BLaER1 treated with 17β-estradiol and CSF1 and Interleukin-3, amounts not matched to agents 10 nM and 100 nM (cell line): ENCODE data around the gene GIMAP5.

Experiments
- H3K27ac ChIP-seq, 11 experiments: shearing (Covaris generic); formaldehyde crosslinking; 2 replicates each; pipeline ENCODE4 v1.8.1; 2022
- H3K27me3 ChIP-seq, 11 experiments: shearing (Covaris generic); formaldehyde crosslinking; 2 replicates each; pipeline ENCODE4 v1.8.1; 2022
- H3K36me3 ChIP-seq, 11 experiments: shearing (Covaris generic); formaldehyde crosslinking; 2 replicates each; pipeline ENCODE4 v1.8.1; 2022
- H3K4me1 ChIP-seq, 10 experiments: shearing (Covaris generic); formaldehyde crosslinking; 2 replicates each; pipeline ENCODE4 v1.8.1; 2022
- H3K4me2 ChIP-seq, 11 experiments: shearing (Covaris generic); formaldehyde crosslinking; 2 replicates each; pipeline ENCODE4 v1.8.1; 2022
- H3K4me3 ChIP-seq, 10 experiments: shearing (Covaris generic); formaldehyde crosslinking; 2 replicates each; pipeline ENCODE4 v1.8.1; 2022
- H3K9ac ChIP-seq, 11 experiments: shearing (Covaris generic); formaldehyde crosslinking; 2 replicates each; pipeline ENCODE4 v1.8.1; 2022
- H3K9me3 ChIP-seq, 11 experiments: shearing (Covaris generic); formaldehyde crosslinking; replicated peaks in 1 of 11; 2 replicates each; pipeline ENCODE4 v1.8.1; 2022
- H4K20me1 ChIP-seq, 11 experiments: shearing (Covaris generic); formaldehyde crosslinking; 2 replicates each; pipeline ENCODE4 v1.8.1; 2022
- Cebpa-rat ChIP-seq, 11 experiments: shearing (Covaris generic); IDR thresholded peaks; 2 replicates each; pipeline ENCODE4 v1.8.1; 2022

Gene GIMAP5

GRCh38 chr7:150717814-150718420 is 19.3 kb upstream of the GIMAP5 start:
- peak overlapping the region in 4 of 11 experiments; percentile 77 to 97 (median 88); a peak in 7 of 22 replicates for H3K4me2 ChIP-seq
- 0 out of 22 replicates have a peak overlapping the region, but pooled peaks of 1 of the 11 experiments have one; percentile 63 for H3K27ac ChIP-seq
- H3K36me3 ChIP-seq, result peaks cover 0 to 43% (median 0%) of the 10 kb centered on the region in 11 experiments; a peak in 5 of 22 replicates
- H3K9me3 ChIP-seq, result peaks cover 4 to 23% (median 10%) of the 10 kb centered on the region in 11 experiments; a peak in 21 of 22 replicates
- H3K4me1 ChIP-seq, result peaks cover 14 to 39% (median 17%) of the 10 kb centered on the region in 10 experiments
- no peaks in the 10 kb centered on the region for H3K27me3 ChIP-seq
- H4K20me1 ChIP-seq, result peaks cover 0 to 12% (median 0%) of the 10 kb centered on the region in 11 experiments; a peak in 1 of 22 replicates
- H3K4me3 ChIP-seq, result peak overlapping the region in 2 of 10 experiments; percentile 61 to 72; a peak in 4 of 20 replicates
- TF ChIP-seq Cebpa-rat (IDR thresholded peaks at IDR 0.05), result no peak
- peak overlapping the region in 2 of 11 experiments; percentile 80 to 81; a peak in 4 of 22 replicates for H3K9ac ChIP-seq

DNA sequence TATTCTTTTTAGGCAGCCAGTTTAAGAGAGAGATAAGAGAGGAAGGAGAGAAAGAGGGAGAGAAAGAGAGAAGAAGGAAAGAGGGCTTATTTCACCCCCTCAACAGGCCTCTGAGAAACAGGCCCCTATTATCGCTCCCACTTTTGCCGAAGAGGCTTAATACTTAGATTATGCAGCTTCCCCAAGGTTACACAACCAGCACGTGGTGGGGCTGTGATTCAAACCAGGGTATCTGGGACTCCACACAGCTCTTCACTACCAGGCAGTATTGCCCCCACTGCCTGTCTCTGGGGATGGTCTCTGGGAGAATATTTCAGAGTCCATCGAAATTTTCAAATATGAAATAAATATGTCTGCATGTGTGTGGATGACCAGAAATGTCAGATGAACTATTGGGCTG is 17.8 kb upstream of the GIMAP5 start:
- Histone ChIP-seq H3K27me3 (no peaks in the 10 kb centered on the region), H3K9ac (no peak overlapping the region), H3K4me2 (peak overlapping the region in 2 of 11 experiments; percentile 94 to 97; a peak in 1 of 22 replicates), H4K20me1 (peaks cover 0 to 12% (median 0%) of the 10 kb centered on the region in 11 experiments; a peak in 1 of 22 replicates), H3K36me3 (peaks cover 0 to 59% (median 0%) of the 10 kb centered on the region in 11 experiments; a peak in 5 of 22 replicates), H3K4me3 (no peak overlapping the region), H3K9me3 (peaks cover 0 to 14% (median 0%) of the 10 kb centered on the region in 11 experiments; a peak in 4 of 22 replicates), H3K4me1 (peaks cover 14 to 39% (median 17%) of the 10 kb centered on the region in 10 experiments), H3K27ac (no peak overlapping the region)
- TF ChIP-seq Cebpa-rat (IDR thresholded peaks at IDR 0.05), result no peak

GRCh38 chr7:150719960-150720891 is 17.0 kb upstream of the GIMAP5 start:
- peaks cover 14 to 38% (median 17%) of the 10 kb centered on the region in 10 experiments for H3K4me1 ChIP-seq
- no peak overlapping the region for H3K9ac ChIP-seq
- H3K4me2 ChIP-seq, result peak overlapping the region in 1 of 11 experiments; percentile 4; a peak in 2 of 22 replicates
- peaks cover 0 to 8% (median 0%) of the 10 kb centered on the region in 11 experiments; a peak in 1 of 22 replicates for H3K9me3 ChIP-seq
- no peaks in the 10 kb centered on the region for H3K27me3 ChIP-seq
- H3K4me3 ChIP-seq, result no peak overlapping the region
- H3K27ac ChIP-seq, result no peak overlapping the region
- TF ChIP-seq Cebpa-rat (IDR thresholded peaks at IDR 0.05), result no peak
- peaks cover 0 to 12% (median 0%) of the 10 kb centered on the region in 11 experiments; a peak in 1 of 22 replicates for H4K20me1 ChIP-seq
- H3K36me3 ChIP-seq, result peaks cover 0 to 64% (median 0%) of the 10 kb centered on the region in 11 experiments; a peak in 5 of 22 replicates

- Histone ChIP-seq H3K4me1 (peaks cover 1 to 27% (median 2%) of the 10 kb centered on the region in 10 experiments; a peak in 19 of 20 replicates), H3K36me3 (peaks cover 0 to 64% (median 0%) of the 10 kb centered on the region in 11 experiments; a peak in 5 of 22 replicates), H3K4me2 (no peak overlapping the region; a peak in 1 of 22 replicates), H3K9ac (no peak overlapping the region), H3K4me3 (no peak overlapping the region), H3K27me3 (no peaks in the 10 kb centered on the region), H3K9me3 (peaks cover 0 to 14% (median 3%) of the 10 kb centered on the region in 11 experiments; a peak in 5 of 22 replicates), H4K20me1 (peaks cover 0 to 12% (median 0%) of the 10 kb centered on the region in 11 experiments; a peak in 1 of 22 replicates), H3K27ac (no peak overlapping the region)
- no peak for TF ChIP-seq Cebpa-rat (IDR thresholded peaks at IDR 0.05)
Measured at GRCh38 chr7:150721970-150722373, 15.2 kb upstream of the GIMAP5 start.

GRCh38 chr7:150722431-150722931 is 14.7 kb upstream of the GIMAP5 start:
- H3K36me3 ChIP-seq, result peaks cover 0 to 64% (median 0%) of the 10 kb centered on the region in 11 experiments; a peak in 5 of 22 replicates
- no peak for TF ChIP-seq Cebpa-rat (IDR thresholded peaks at IDR 0.05)
- no peak overlapping the region for H3K4me3 ChIP-seq
- no peak overlapping the region; a peak in 1 of 22 replicates for H3K4me2 ChIP-seq
- H3K27ac ChIP-seq, result no peak overlapping the region
- no peaks in the 10 kb centered on the region for H3K27me3 ChIP-seq
- H4K20me1 ChIP-seq, result peaks cover 0 to 12% (median 0%) of the 10 kb centered on the region in 11 experiments; a peak in 1 of 22 replicates
- peaks cover 0 to 23% (median 0%) of the 10 kb centered on the region in 10 experiments; a peak in 6 of 20 replicates for H3K4me1 ChIP-seq
- H3K9ac ChIP-seq, result no peak overlapping the region
- H3K9me3 ChIP-seq, result peaks cover 0 to 19% (median 7%) of the 10 kb centered on the region in 11 experiments; a peak in 15 of 22 replicates

- Histone ChIP-seq H4K20me1 (peaks cover 0 to 12% (median 0%) of the 10 kb centered on the region in 11 experiments; a peak in 1 of 22 replicates), H3K27me3 (no peaks in the 10 kb centered on the region), H3K9me3 (peaks cover 10 to 29% (median 14%) of the 10 kb centered on the region in 11 experiments; a peak in 21 of 22 replicates), H3K4me1 (peaks cover 0 to 14% (median 0%) of the 10 kb centered on the region in 10 experiments; a peak in 4 of 20 replicates), H3K36me3 (peaks cover 0 to 64% (median 0%) of the 10 kb centered on the region in 11 experiments; a peak in 6 of 22 replicates), H3K4me2 (no peak overlapping the region), H3K9ac (no peak overlapping the region), H3K4me3 (no peak overlapping the region), H3K27ac (no peak overlapping the region)
- no peak for TF ChIP-seq Cebpa-rat (IDR thresholded peaks at IDR 0.05)
Measured at GRCh38 chr7:150723467-150723866, 13.8 kb upstream of the GIMAP5 start.

DNA sequence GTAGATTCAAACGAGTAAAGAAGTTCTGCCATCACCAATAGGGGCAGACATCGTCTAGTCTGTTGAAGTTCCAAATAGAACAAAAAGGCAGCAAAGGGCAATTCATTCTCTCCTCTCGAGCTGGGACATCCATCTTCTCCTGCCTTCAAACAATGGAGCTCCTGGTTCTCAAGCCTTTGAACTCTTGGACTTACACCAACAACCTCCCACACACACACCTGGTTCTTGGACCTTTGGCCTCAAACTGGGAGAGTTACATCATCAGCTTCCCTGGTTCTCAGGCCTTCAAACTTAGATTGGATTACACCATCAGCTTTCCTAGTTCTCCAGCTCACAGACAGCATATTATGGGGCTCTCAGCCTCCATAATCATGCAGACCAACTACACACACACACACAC is 9.8 kb upstream of the GIMAP5 start:
- no peak overlapping the region for H3K27ac ChIP-seq
- no peaks in the 10 kb centered on the region for H3K27me3 ChIP-seq
- H3K9ac ChIP-seq, result no peak overlapping the region
- no peak for TF ChIP-seq Cebpa-rat (IDR thresholded peaks at IDR 0.05)
- H3K4me1 ChIP-seq, result 0 out of 20 replicates have a peak, but pooled peaks cover 0 to 3% (median 0%) of the 10 kb centered on the region in 10 experiments
- no peak overlapping the region for H3K4me2 ChIP-seq
- no peak overlapping the region for H3K4me3 ChIP-seq
- H4K20me1 ChIP-seq, result peaks cover 0 to 2% (median 0%) of the 10 kb centered on the region in 11 experiments; a peak in 1 of 22 replicates
- peaks cover 0 to 26% (median 0%) of the 10 kb centered on the region in 11 experiments; a peak in 5 of 22 replicates for H3K36me3 ChIP-seq
- peaks cover 11 to 28% (median 20%) of the 10 kb centered on the region in 11 experiments; a peak in 21 of 22 replicates for H3K9me3 ChIP-seq

DNA sequence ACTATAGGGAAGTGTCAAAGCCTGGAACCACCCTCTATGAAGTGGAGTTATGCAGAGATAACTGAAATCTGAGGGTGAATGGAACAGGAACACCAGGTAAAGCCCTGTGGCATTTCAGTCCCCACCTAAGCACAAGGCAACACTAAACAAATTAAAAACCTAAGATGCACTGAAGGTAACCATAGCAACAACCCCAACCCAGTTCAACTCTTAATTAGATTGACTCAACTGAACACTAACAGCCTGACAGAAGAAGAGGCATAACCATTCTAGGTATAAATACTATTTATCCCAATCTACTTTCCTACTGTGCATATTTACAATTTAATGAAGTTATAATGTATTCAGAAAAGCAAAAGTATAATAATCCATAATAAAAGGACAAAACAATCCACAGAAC is 9.2 kb upstream of the GIMAP5 start:
- no peaks in the 10 kb centered on the region for H3K27me3 ChIP-seq
- TF ChIP-seq Cebpa-rat (IDR thresholded peaks at IDR 0.05), result no peak
- no peaks in the 10 kb centered on the region for H4K20me1 ChIP-seq
- H3K27ac ChIP-seq, result no peak overlapping the region
- peaks cover 0 to 20% (median 0%) of the 10 kb centered on the region in 11 experiments; a peak in 4 of 22 replicates for H3K36me3 ChIP-seq
- no peak overlapping the region for H3K9ac ChIP-seq
- no peak overlapping the region for H3K4me2 ChIP-seq
- peaks cover 13 to 28% (median 20%) of the 10 kb centered on the region in 11 experiments; a peak in 21 of 22 replicates for H3K9me3 ChIP-seq
- no peak overlapping the region for H3K4me3 ChIP-seq
- H3K4me1 ChIP-seq, result no peaks in the 10 kb centered on the region
